ENCODE results near the gene DTD1. TPM values are rescaled to one million over a fixed set of nuclear protein-coding genes. Genes with fewer than 3 reads are reported as not detected.

DTD1 gene
- total RNA-seq, 2 experiments from 2014 or later, result 27.6 to 43.0 TPM

DNA sequence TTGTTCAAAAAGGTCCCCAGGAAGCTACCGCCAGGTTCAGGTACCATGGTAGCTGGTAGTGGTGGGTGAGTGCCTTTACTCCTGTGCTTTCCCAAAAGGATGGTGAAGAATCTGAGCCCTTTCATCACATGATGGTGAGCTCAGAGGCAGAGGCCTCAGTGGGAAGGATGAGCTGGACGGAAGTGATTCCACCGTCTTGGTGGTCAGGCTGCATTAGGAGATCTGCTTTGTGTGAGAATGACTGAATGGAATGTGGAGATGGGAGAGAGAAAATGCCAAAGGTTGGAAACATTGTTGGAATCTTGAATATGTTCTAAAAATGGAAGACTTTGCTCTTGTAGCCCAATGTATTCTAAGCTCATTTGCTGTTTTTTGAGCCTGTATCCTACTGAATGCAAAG lies 117.6 kb downstream of the DTD1 start:
- CTCF ChIA-PET (ENCODE audit: unreplicated experiment), result interaction anchor here (0.5 to 0.9 kb wide), 2 partner anchors 15 to 1111 kb away, joined by 3 read pairs; no protein-coding TSS in a partner anchor
- intact Hi-C loops (cut with micrococcal nuclease; ENCODE audit: unreplicated experiment), result no loop called here
- Histone ChIP-seq H3K79me2 (ENCODE audit: insufficient read depth, low read depth, low read length) (no peaks in the 10 kb centered on the region), H3K4me2 (ENCODE audit: low read length) (no peak overlapping the region), H3K4me3 (ENCODE audit: low read depth, low read length, poor library complexity, severe bottlenecking) (no peak overlapping the region), H3K4me1 (ENCODE audit: insufficient read depth, low read length, poor library complexity, severe bottlenecking) (no peaks in the 10 kb centered on the region), H3K36me3 (ENCODE audit: insufficient read depth, low read length) (no peaks in the 10 kb centered on the region), H2AFZ (ENCODE audit: low read length) (no peak overlapping the region), H3K9me2 (ENCODE audit: insufficient read depth, low read length) (no peaks in the 10 kb centered on the region), H3K9me3 (ENCODE audit: low read length) (no peaks in the 10 kb centered on the region), H3K27ac (ENCODE audit: low read depth, low read length, poor library complexity, severe bottlenecking) (no peak overlapping the region), H4K20me1 (ENCODE audit: insufficient read depth, low read length) (no peaks in the 10 kb centered on the region; the same call in 1 of the 2 replicates)
- DNase-seq (ENCODE audit: low spot score), result no peak
- no TSS peak for BruUV-seq (replicated peaks)
- POLR2A ChIA-PET, result no interaction called here
- TF ChIP-seq CTCF (conservative IDR thresholded peaks at IDR 0.05; ENCODE audit: low read length) (no peak), EZH2phosphoT487 (IDR thresholded peaks at IDR 0.05; ENCODE audit: borderline replicate concordance, low read depth, low read length) (no peak)

DNA sequence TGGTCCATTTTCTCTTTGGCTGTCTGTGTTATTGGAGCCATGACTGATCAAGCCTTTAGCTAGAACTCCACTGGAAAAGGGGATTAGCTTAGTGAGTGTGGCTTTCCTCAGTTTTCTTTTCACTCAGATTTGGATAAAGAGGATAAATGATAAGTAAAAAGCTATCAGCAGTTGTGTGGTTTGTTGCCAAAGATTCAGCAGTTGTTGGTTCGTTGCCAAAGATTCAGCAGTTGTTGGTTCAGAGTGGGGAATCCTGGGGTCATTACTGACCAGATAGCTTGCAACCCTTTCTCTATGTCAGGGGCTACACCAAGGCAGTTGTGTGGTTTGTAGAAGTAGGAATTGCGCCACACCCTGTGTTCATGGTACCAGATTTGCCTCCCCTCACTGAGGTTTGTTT lies 118.1 kb downstream of the DTD1 start:
- CTCF ChIA-PET (ENCODE audit: unreplicated experiment), result interaction anchor here (0.5 to 0.9 kb wide), 2 partner anchors 14 to 1111 kb away, joined by 3 read pairs; no protein-coding TSS in a partner anchor
- H3K4me1 ChIP-seq (ENCODE audit: insufficient read depth, low read length, poor library complexity, severe bottlenecking), result no peaks in the 10 kb centered on the region

More for the DNA sequence above, 118.1 kb downstream of the DTD1 start:
- Histone ChIP-seq H3K9me2 (ENCODE audit: insufficient read depth, low read length) (no peaks in the 10 kb centered on the region), H3K4me3 (ENCODE audit: low read depth, low read length, poor library complexity, severe bottlenecking) (no peak overlapping the region), H3K79me2 (ENCODE audit: insufficient read depth, low read depth, low read length) (no peaks in the 10 kb centered on the region), H3K9me3 (ENCODE audit: low read length) (no peaks in the 10 kb centered on the region), H2AFZ (ENCODE audit: low read length) (no peak overlapping the region), H3K36me3 (ENCODE audit: insufficient read depth, low read length) (no peaks in the 10 kb centered on the region), H4K20me1 (ENCODE audit: insufficient read depth, low read length) (no peaks in the 10 kb centered on the region; the same call in 1 of the 2 replicates), H3K27ac (ENCODE audit: low read depth, low read length, poor library complexity, severe bottlenecking) (no peak overlapping the region), H3K4me2 (ENCODE audit: low read length) (no peak overlapping the region)
- POLR2A ChIA-PET, result no interaction called here
- no TSS peak for BruUV-seq (replicated peaks)
- no peak for DNase-seq (ENCODE audit: low spot score)
- TF ChIP-seq EZH2phosphoT487 (IDR thresholded peaks at IDR 0.05; ENCODE audit: borderline replicate concordance, low read depth, low read length) (no peak), CTCF (conservative IDR thresholded peaks at IDR 0.05; ENCODE audit: low read length) (no peak)
- intact Hi-C loops (cut with micrococcal nuclease; ENCODE audit: unreplicated experiment), result no loop called here
